T-helper 2 cell treated with Interferon-gamma antibody and Interleukin-4, amounts not matched to agents 5 μg/mL and 100 μg/mL, for 36 hours (primary cell): ENCODE data around the gene MCHR1.

Experiments used
- DNase-seq: peaks from one replicate; pipeline ENCODE4 v3.0.0; 2021; ENCODE audit warnings: low spot score
- H3K27ac Mint-ChIP-seq: one replicate; pipeline ENCODE4 v1.8.0; 2021; ENCODE audit warnings: mild to moderate bottlenecking, mixed read lengths
- H3K27me3 Mint-ChIP-seq: one replicate; pipeline ENCODE4 v1.8.0; 2021; ENCODE audit warnings: low read depth, mixed read lengths
- H3K36me3 Mint-ChIP-seq: one replicate; pipeline ENCODE4 v1.8.0; 2021; ENCODE audit warnings: low read depth, mixed read lengths
- H3K4me1 Mint-ChIP-seq: one replicate; pipeline ENCODE4 v1.8.0; 2021; ENCODE audit warnings: low read depth, mixed read lengths
- H3K4me3 Mint-ChIP-seq: one replicate; pipeline ENCODE4 v1.8.0; 2022; ENCODE audit warnings: mild to moderate bottlenecking, moderate library complexity, mixed read lengths
- H3K9me3 Mint-ChIP-seq: one replicate; pipeline ENCODE4 v1.8.0; 2021; ENCODE audit warnings: mixed read lengths

MCHR1 gene, protein sequence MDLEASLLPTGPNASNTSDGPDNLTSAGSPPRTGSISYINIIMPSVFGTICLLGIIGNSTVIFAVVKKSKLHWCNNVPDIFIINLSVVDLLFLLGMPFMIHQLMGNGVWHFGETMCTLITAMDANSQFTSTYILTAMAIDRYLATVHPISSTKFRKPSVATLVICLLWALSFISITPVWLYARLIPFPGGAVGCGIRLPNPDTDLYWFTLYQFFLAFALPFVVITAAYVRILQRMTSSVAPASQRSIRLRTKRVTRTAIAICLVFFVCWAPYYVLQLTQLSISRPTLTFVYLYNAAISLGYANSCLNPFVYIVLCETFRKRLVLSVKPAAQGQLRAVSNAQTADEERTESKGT

DNA sequence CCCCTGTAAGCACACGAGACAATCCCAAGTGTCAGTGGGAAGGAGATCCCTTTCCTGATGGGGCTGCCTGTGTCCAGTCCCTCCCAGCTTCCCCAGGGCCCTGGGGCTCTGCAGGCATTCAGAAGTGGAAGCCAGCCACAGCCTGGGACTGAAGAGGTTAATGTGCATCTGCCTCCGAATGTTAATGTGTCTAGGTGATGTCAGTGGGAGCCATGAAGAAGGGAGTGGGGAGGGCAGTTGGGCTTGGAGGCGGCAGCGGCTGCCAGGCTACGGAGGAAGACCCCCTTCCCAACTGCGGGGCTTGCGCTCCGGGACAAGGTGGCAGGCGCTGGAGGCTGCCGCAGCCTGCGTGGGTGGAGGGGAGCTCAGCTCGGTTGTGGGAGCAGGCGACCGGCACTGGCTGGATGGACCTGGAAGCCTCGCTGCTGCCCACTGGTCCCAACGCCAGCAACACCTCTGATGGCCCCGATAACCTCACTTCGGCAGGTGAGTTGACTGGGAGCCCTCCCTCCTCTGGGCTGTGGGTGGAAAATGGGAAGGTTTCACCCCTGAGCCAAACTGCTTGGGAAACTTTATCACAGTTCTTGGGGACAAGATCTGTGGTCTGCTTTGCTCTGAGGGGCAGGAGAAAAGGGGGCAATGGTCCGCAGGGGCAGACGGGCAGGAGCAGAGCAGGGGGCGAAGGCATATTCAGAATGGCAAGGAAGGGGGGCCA lies at the start of gene MCHR1:
MCHR1 (plus strand) TSS at position 236 of the 715 bp plus-strand sequence; CDS start at position 405, 169 bp downstream.
- no peaks in the 10 kb centered on the region for H3K36me3 Mint-ChIP-seq
- no peaks in the 10 kb centered on the region for H3K9me3 Mint-ChIP-seq
- H3K27me3 Mint-ChIP-seq, result peaks cover 20% of the 10 kb centered on the region
- H3K4me1 Mint-ChIP-seq, result peaks cover 20% of the 10 kb centered on the region
- no peak within 1 kb of the TSS for H3K27ac Mint-ChIP-seq
- DNase-seq, result no peak
- no peak within 1 kb of the TSS for H3K4me3 Mint-ChIP-seq

DNA sequence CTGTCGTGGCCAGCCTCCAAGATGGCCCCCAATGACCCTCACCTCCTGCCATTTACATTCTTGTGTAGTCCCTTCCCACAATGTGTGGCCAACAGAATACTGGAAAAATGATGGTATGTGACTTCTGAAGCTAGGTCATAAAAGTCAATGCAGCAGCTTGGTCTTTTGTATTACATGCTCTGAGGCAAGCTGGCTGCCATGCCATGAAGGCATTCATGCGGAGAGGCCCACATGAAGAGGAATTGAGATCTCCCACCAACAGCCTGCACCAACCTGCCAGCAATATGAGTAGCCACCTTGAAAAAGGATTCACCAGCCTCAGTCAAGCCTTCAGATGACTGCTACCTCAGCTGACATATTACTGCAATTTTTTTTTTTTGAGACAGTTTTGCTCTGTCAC lies 47.4 kb upstream of the MCHR1 start:
- DNase-seq, result no peak
- H3K36me3 Mint-ChIP-seq, result peaks cover 4% of the 10 kb centered on the region
- no peaks in the 10 kb centered on the region for H3K9me3 Mint-ChIP-seq
- no peak overlapping the region for H3K4me3 Mint-ChIP-seq
- peaks cover 35% of the 10 kb centered on the region for H3K4me1 Mint-ChIP-seq
- no peak overlapping the region for H3K27ac Mint-ChIP-seq
- no peaks in the 10 kb centered on the region for H3K27me3 Mint-ChIP-seq

DNA sequence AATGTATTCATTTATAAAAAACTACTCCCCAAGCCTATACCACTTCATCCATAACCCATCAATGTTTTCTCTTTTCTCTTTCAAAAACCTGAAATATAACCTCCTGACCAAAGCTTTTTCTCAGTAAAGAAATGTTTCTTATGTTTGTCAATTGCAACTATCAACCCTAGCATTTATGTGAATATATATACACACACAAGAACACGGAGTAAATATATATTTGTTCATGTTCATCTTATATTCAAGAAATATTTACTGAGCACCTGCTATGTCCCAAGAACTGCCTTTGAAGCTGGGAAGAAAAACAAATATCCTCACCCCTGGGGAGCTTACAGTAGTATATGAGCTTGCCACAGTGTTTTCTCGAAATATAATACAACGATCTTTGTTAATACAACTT lies 46.2 kb upstream of the MCHR1 start:
- Mint-ChIP-seq H3K36me3 (peaks cover 4% of the 10 kb centered on the region), H3K27me3 (no peaks in the 10 kb centered on the region), H3K4me3 (no peak overlapping the region), H3K27ac (no peak overlapping the region), H3K4me1 (peaks cover 36% of the 10 kb centered on the region), H3K9me3 (no peaks in the 10 kb centered on the region)
- DNase-seq, result no peak

DNA sequence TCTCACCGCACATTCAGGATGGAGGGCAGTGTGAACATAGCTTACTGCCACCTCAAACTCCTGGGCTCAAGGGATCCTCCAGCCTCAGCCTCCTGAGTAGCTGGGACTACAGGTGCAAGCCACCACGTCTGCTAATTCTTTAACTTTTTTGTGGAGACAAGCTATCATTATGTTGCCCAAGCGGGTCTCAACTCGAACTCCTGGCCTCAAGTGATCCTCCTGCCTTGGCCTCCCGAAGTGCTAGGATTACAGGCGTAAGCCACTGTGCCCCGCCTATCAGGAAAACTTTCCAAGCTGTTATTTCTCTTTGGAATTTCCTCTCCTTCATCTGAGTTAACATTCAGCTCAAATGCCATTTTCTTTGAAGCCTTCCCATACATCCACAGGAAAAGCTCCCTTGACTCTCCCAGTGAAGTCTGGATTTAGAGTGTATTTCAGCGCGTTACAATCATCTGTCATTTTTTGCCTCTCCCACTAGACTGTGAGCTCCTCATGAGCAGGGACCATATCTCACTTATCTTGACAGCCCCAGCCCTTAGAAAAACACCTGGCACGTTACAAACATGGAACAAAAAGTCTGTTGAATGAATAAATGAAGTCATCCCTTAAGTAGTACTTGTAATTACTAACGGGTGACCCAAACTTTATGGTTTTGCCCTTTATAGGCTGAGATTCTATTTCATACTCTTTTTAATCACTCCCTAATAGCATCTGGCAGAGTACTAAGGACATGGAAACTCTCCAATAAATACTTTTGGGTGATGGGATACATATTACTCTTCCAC lies 45.0 kb upstream of the MCHR1 start:
- H3K4me3 Mint-ChIP-seq, result peak overlapping the region; percentile 14
- DNase-seq, result no peak
- peaks cover 4% of the 10 kb centered on the region for H3K36me3 Mint-ChIP-seq
- H3K4me1 Mint-ChIP-seq, result peaks cover 30% of the 10 kb centered on the region
- no peaks in the 10 kb centered on the region for H3K27me3 Mint-ChIP-seq
- no peak overlapping the region for H3K27ac Mint-ChIP-seq
- no peaks in the 10 kb centered on the region for H3K9me3 Mint-ChIP-seq

DNA sequence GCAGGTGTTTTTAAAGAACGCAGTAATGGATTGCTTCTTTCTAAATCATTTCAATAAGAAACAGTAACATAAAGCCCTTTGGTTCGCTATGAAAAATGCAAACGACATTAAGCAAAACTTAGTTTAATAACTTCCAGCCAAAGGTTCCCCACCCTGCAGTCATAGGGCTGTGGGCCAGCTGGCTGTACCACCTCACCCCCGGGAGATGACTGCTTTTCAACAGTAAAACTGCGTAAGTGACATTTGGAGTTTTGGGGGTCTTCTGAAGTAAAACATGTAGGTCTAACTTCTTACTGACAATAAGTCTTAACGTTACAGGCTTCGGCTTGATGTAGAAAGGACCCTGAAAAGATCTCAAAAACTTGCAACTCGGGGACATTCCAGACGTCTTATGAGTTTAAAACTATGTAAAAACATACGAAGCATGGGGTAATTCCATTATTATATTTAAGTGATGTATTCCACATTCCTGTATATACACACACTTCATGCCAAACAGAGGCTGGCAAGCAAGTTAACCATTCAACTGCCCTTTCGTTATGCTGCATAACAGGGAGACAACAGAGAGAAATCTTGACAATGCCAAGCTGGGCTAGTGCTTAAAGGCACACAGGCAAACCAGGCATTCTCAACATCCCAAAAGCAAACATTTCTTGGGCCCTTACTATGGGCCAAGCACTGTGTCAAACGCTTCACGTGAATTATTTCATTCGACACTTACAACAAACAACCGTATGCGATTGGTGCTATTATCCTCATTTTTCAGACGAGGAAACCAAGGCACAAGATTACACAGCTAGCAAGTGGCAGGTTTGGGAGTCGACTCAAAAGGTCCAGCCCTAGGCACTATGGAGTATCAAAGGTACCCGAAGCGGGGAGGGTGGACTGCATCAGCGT lies 44.0 kb upstream of the MCHR1 start:
- DNase-seq, result no peak
- Mint-ChIP-seq H3K27ac (peak overlapping the region; percentile 83), H3K4me3 (peak overlapping the region; percentile 92), H3K9me3 (no peaks in the 10 kb centered on the region), H3K36me3 (peaks cover 4% of the 10 kb centered on the region), H3K4me1 (peaks cover 29% of the 10 kb centered on the region), H3K27me3 (no peaks in the 10 kb centered on the region)

DNA sequence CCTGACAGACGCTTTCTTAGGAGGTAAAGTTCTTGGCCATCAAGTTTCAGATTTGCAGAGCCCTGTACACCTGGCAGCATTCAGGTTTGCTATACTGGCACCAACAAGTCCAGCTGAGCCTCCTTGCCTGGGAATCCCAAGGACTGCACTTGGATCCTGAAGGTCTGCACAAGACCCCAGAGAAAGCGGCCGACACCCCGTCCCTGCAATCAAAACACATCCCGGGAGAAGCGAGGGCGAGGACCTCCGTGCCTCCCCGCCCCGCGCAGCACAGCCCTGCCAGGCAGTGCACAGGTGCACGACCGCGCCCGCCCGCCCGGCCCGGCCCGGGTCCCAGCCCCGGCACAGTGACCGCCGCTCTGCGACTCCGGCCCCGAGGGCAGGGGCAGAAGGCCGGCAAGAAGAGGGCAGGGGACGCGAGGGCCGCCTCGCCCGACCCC lies 43.3 kb upstream of the MCHR1 start:
- H3K36me3 Mint-ChIP-seq, result peaks cover 4% of the 10 kb centered on the region
- peak overlapping the region; percentile 83 for H3K27ac Mint-ChIP-seq
- H3K4me1 Mint-ChIP-seq, result peaks cover 29% of the 10 kb centered on the region

DNA sequence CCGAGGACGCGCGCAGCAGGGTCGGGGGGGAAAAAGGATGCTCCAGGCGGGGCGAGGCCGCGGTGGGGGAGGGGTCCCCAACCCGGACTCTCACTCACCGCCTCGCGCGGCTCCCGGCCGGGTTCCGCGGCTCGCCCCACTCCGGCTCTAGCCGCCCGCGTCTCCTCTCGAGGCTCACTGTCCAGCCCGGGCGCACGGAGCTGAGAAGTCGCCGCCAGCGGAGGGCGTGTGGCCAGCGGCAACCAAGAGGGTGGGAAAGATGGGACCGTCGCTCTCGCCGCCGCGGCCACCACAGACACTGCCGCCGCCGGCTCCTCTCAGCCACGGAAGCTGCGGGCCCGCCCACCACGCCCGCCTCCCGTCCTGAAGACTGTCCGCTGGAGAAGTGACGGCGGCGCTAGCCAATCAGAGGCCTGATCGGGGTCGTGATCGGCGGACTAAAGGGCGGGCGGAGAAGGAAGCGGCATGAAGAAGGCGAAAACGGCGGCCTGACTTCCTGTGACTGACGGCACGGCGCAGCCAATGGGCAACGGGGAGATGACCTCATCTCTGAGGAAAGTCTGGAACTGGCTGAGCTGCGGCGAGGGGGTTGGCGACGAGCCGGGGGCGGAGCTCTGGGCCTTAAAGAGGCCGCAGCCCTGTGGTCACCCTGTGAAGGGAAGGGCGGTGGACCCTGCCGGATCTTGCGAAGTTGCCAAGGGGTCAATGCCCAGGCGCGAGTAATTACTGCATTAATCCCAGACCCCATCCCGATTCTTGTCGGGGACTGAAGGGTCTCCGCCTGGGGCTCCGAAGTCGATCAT lies 42.7 kb upstream of the MCHR1 start, which contains the start of gene MRTFA:
MRTFA (minus strand) TSS at position 340 of the 803 bp plus-strand sequence.
- DNase-seq, result peak; percentile 100
- Mint-ChIP-seq H3K36me3 (peaks cover 4% of the 10 kb centered on the region), H3K27ac (peak within 1 kb of the TSS; percentile 96), H3K4me1 (peaks cover 26% of the 10 kb centered on the region), H3K4me3 (peak within 1 kb of the TSS; percentile 96), H3K27me3 (no peaks in the 10 kb centered on the region), H3K9me3 (no peaks in the 10 kb centered on the region)

More for the DNA sequence above, 43.3 kb upstream of the MCHR1 start:
- Mint-ChIP-seq H3K4me3 (peak overlapping the region; percentile 92), H3K27me3 (no peaks in the 10 kb centered on the region), H3K9me3 (no peaks in the 10 kb centered on the region)
- no peak for DNase-seq

DNA sequence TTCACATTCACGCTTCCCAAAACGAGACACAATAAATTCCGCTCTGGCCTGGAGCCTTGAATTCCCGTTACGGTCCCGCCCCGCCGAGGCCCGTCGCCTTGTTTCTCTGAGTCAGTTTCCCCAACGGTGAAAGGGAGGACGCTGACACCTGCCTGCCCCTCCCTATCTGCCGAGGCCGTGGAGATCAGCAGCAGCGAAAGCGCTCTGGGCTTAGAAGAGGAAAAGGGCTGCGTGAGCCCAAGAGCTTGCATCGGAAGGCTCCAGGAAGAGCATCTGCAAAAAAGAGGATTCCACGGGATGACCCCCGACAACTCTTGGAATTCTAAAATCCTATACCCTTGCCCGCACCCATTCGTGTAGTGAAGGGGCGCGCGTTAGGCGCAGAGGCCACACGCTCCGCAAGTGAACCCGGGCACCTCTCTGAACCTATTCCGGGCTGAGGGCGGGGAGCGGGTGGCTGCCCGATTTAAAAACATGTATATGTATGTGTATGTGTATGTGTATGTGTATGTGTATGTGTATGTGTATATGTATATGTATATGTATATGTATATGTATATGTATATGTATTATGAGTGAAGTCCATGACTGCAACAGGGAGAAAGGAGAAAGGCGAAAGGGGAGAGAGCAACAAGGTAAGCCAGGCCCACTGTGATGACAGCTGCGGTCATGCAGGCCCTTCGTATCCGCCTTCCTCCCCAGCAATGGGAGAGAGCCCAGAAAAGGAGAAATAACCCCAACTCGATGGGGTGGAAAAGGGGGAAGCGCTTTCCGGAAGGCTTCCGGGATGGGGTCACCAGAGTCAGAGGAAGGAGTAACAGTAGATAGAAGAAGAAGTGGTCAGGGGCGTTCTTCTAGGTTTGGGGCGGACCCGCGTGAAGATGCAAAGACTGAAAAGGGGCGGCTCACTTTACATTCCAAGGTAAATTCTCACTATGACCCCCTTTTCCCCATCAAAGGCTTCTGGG lies 41.8 kb upstream of the MCHR1 start:
- Mint-ChIP-seq H3K4me3 (peak overlapping the region; percentile 96), H3K27me3 (no peaks in the 10 kb centered on the region), H3K9me3 (no peaks in the 10 kb centered on the region), H3K36me3 (peaks cover 4% of the 10 kb centered on the region), H3K4me1 (peaks cover 23% of the 10 kb centered on the region), H3K27ac (peak overlapping the region; percentile 96)
- no peak for DNase-seq

DNA sequence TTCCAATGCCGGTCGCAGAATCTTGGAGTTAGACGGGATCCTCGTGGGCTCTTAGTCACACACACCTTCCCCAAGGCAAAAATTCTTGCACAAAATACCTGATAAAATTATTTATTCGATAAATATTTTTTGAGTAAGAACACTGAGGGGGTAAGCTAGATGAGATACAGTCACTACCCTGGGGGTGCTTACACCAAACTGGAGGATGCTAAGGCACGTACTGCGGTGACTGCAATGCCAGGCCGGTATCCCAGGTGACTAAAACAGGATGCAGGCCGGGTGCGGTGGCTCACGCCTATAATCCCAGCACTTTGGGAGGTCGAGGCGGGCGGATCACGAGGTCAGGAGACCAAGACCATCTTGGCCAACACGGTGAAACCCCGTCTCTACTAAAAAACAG lies 41.0 kb upstream of the MCHR1 start:
- Mint-ChIP-seq H3K27me3 (no peaks in the 10 kb centered on the region), H3K36me3 (peaks cover 4% of the 10 kb centered on the region), H3K27ac (no peak overlapping the region), H3K4me3 (peak overlapping the region; percentile 96), H3K9me3 (no peaks in the 10 kb centered on the region), H3K4me1 (peaks cover 19% of the 10 kb centered on the region)
- no peak for DNase-seq

DNA sequence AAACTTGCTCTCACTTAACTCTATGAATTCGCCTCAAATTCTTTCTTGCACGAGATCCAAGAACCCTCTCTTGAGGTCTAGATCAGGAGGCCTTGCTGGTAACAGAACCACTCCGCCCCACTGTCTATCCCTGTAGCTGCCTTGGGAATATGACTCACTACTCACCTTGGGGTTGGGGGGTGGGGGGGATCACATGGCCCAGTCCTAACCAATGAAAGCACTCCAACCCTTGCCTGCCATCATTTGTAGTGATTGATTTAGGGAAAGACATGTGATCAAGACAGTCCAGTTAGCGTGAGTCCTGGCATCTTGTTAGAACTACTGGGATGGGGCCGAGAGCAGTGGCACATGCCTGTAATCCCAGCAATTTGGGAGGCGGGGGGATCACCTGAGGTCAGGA lies 38.0 kb upstream of the MCHR1 start:
- Mint-ChIP-seq H3K36me3 (no peaks in the 10 kb centered on the region), H3K4me3 (no peak overlapping the region), H3K27me3 (no peaks in the 10 kb centered on the region), H3K4me1 (peaks cover 6% of the 10 kb centered on the region), H3K27ac (no peak overlapping the region), H3K9me3 (no peaks in the 10 kb centered on the region)
- DNase-seq, result no peak

DNA sequence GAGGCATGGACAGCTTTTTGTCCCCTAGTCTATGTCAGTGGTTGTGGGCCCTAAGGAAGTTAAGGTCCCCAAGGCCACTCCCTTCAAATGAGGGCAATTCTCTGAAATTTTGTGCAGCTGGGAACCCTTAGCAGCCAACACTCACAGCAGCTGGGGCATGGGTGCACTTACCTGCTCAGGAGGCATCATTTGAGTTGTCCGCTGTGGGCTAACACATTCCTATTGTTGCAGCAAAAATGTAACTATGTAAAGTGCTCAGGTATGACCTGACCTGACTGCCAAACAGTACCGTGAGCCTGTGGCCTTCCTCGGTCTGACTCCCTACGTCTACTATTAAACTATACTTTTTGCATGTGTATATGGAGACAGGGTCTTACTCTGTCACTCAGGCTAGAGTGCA lies 37.0 kb upstream of the MCHR1 start:
- no peaks in the 10 kb centered on the region for H3K36me3 Mint-ChIP-seq
- peaks cover 8% of the 10 kb centered on the region for H3K4me1 Mint-ChIP-seq
- no peaks in the 10 kb centered on the region for H3K27me3 Mint-ChIP-seq
- no peak for DNase-seq
- no peak overlapping the region for H3K27ac Mint-ChIP-seq
- no peak overlapping the region for H3K4me3 Mint-ChIP-seq
- H3K9me3 Mint-ChIP-seq, result no peaks in the 10 kb centered on the region
